GM18909 (cell line): ENCODE data around the gene SPAG6.
A peak's percentile ranks its signal among the peaks of the same experiment; 100 is the strongest.
"Not testable (repeated sequence)": the region's sequence is repeated elsewhere in the genome, so short reads cannot be mapped to it uniquely, and the experiment has no call there.

Experiments
- ATAC-seq: cut with Tn5 transposase; IDR thresholded peaks from one replicate; pipeline ENCODE4 v1.9.1; 2021; ENCODE audit warnings: mild to moderate bottlenecking; ENCODE audit not compliant: unreplicated experiment, poor library complexity

The SPAG6 gene

GRCh38 chr10:22345301-22346095 lies at the start of gene SPAG6:
TSS of gene SPAG6 (plus strand) at chr10:22345496. CDS start at chr10:22345612, 116 bp downstream.
- ATAC-seq, result no peak

- no peak for ATAC-seq
These were observed 44.1 kb upstream of the SPAG6 start for GRCh38 chr10:22301193-22301592.

- no peak for ATAC-seq
These were observed 41.8 kb upstream of the SPAG6 start for GRCh38 chr10:22303461-22303860.

- ATAC-seq, result no peak
These were observed 39.6 kb upstream of the SPAG6 start for GRCh38 chr10:22305721-22306120.

GRCh38 chr10:22308390-22308789 lies 36.9 kb upstream of the SPAG6 start:
- ATAC-seq, result peak; percentile 95

- no peak for ATAC-seq
These were observed 35.9 kb upstream of the SPAG6 start for GRCh38 chr10:22309180-22310000.

GRCh38 chr10:22310012-22310411 lies 35.3 kb upstream of the SPAG6 start:
- ATAC-seq, result not testable (repeated sequence)

- no peak for ATAC-seq
These were observed 34.4 kb upstream of the SPAG6 start for GRCh38 chr10:22310928-22311327.

GRCh38 chr10:22314852-22315251 lies 30.4 kb upstream of the SPAG6 start:
- no peak for ATAC-seq

- ATAC-seq, result peak; percentile 29
These were observed 29.6 kb upstream of the SPAG6 start for GRCh38 chr10:22315455-22316285.

- ATAC-seq, result peak; percentile 66
These were observed 28.8 kb upstream of the SPAG6 start, which contains the start of gene COMMD3 for GRCh38 chr10:22316286-22317075. TSS of gene COMMD3 (plus strand) at chr10:22316388. CDS start at chr10:22316418, 30 bp downstream.

- peak; percentile 31 for ATAC-seq
These were observed 28.3 kb upstream of the SPAG6 start for GRCh38 chr10:22317076-22317370.

GRCh38 chr10:22317771-22318565 lies 27.3 kb upstream of the SPAG6 start:
- no peak for ATAC-seq

GRCh38 chr10:22318772-22319171 lies 26.5 kb upstream of the SPAG6 start:
- no peak for ATAC-seq

- ATAC-seq, result no peak
These were observed 25.7 kb upstream of the SPAG6 start for GRCh38 chr10:22319547-22319979.

GRCh38 chr10:22319980-22320558 lies 25.2 kb upstream of the SPAG6 start:
- no peak for ATAC-seq

GRCh38 chr10:22320591-22321155 lies 24.6 kb upstream of the SPAG6 start, which contains the start of gene BMI1:
TSS of gene BMI1 (plus strand) at chr10:22321099. CDS start at chr10:22326450, 5,351 bp downstream.
- ATAC-seq, result peak; percentile 26
